Suppressor macrophage (primary cell): ENCODE measurements around the gene RNF40.

ENCODE experiments used
- DNase-seq, 4 experiments: peaks; one replicate each; pipeline ENCODE4 v3.0.0-alpha.2; 2020 to 2022

RNF40 gene

GRCh38 chr16:30821891-30822290 lies 59.8 kb downstream of the RNF40 start:
- DNase-seq = no peak
